ENCODE measurements around the gene GABRG2. TPM values are rescaled to one million over a fixed set of nuclear protein-coding genes. Genes with fewer than 3 reads are reported as not detected.

The GABRG2 gene
- total and polyA plus RNA-seq, 2 of the 13 experiments (the other 11 are each of a cell fraction or from before 2014, with no cell fraction given) = not detected

DNA sequence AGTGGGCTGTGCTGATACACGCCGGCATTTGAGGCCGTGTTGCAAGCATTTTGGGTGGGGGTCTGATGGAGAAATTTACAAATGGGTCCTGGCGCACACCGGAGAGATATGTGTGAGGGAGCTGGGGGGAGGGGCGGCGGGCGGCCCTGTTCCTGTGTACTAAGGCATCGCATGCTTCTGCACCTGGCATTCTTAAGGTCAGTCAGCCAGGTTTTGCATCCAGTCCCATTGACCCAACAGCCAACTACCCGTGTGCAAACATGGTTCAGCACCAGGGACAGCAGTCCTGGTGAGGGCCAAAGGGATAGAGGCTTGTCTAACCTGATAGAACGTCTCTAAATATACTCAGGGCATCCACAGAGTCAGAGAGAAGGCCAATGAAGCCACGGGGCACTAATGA lies 839 bp downstream of the GABRG2 start (continued):
- TF ChIP-seq REST (IDR thresholded peaks at IDR 0.05; ENCODE audit: borderline replicate concordance in 1 of 2, low read depth in 1 of 2, low read length in 2 of 2) (peak; percentile 88 to 98), ZBTB44 (CRISPR knock-in tag; IDR thresholded peaks at IDR 0.05) (peak; percentile 88; the same call in 1 of the 2 replicates), HMGXB4 (CRISPR knock-in tag; IDR thresholded peaks at IDR 0.05; ENCODE audit: borderline replicate concordance in 1 of 2, low read depth in 1 of 2) (no peak), MIER2 (CRISPR knock-in tag; IDR thresholded peaks at IDR 0.05) (peak; percentile 97), SIX4 (CRISPR knock-in tag; IDR thresholded peaks at IDR 0.05) (0 out of 2 replicates have a peak, but pooled peaks have one; percentile 35)
- TF ChIP-seq, protein P1, sequence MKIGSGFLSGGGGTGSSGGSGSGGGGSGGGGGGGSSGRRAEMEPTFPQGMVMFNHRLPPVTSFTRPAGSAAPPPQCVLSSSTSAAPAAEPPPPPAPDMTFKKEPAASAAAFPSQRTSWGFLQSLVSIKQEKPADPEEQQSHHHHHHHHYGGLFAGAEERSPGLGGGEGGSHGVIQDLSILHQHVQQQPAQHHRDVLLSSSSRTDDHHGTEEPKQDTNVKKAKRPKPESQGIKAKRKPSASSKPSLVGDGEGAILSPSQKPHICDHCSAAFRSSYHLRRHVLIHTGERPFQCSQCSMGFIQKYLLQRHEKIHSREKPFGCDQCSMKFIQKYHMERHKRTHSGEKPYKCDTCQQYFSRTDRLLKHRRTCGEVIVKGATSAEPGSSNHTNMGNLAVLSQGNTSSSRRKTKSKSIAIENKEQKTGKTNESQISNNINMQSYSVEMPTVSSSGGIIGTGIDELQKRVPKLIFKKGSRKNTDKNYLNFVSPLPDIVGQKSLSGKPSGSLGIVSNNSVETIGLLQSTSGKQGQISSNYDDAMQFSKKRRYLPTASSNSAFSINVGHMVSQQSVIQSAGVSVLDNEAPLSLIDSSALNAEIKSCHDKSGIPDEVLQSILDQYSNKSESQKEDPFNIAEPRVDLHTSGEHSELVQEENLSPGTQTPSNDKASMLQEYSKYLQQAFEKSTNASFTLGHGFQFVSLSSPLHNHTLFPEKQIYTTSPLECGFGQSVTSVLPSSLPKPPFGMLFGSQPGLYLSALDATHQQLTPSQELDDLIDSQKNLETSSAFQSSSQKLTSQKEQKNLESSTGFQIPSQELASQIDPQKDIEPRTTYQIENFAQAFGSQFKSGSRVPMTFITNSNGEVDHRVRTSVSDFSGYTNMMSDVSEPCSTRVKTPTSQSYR (CRISPR knock-in tag; IDR thresholded peaks at IDR 0.05; ENCODE audit: borderline replicate concordance) = peak; percentile 37; the same call in 1 of the 2 replicates

Measured in HepG2 (cell line).